Activated CD4-positive, alpha-beta T cell treated with anti-CD3 and anti-CD28 coated beads for 24 hours (primary cell): ENCODE results near the gene BCAR3.

Source experiments
- DNase-seq, 2 donors: peaks; one replicate each; pipeline ENCODE4 v3.0.0-alpha.2; 2020; ENCODE audit warnings: low read depth in 2 of 2

The BCAR3 gene

GRCh38 chr1:93546162-93546863, 135.3 kb downstream of the BCAR3 start:
- DNase-seq: no peak

- no peak for DNase-seq
Observed at GRCh38 chr1:93542398-93542797, 139.2 kb downstream of the BCAR3 start.

DNA sequence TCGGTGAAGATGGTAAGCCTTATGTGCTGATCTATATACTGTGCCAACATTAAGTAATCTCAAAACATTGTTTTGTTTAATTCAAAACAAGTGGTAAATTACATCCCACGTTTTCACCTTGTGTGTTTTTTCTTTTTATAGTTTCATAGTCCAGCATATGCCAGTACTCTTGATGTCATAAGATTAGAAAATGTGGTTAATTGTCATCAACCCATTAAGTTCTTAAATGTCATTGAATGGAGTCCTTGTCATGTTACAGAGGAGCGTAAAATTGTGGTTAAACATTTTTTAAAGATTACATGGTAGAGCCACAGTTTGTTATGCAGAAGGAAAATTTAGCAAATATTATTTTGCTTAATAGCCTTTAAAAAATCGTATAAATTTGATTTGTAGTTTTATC, 140.6 kb downstream of the BCAR3 start:
- no peak for DNase-seq

DNA sequence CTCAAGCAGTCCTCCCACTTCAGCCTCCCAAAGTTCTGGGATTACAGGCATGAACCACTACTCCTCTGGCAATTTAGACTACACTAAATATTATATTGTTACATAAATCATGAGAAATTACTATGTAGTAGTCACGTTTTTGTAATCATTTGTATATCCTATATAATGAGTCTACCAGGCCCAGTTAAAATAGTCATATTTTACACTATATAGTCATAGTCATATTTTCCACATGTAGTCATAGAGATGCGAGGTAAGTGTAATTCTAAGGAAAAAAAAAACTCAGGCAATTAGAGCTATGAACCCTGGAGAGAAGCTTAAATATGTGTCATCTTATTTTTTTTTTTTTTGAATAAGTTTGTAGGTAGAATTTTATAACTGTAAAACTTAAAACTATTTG, 143.7 kb downstream of the BCAR3 start:
- DNase-seq: no peak

- no peak for DNase-seq
Observed at GRCh38 chr1:93537396-93537795, 144.2 kb downstream of the BCAR3 start.

DNA sequence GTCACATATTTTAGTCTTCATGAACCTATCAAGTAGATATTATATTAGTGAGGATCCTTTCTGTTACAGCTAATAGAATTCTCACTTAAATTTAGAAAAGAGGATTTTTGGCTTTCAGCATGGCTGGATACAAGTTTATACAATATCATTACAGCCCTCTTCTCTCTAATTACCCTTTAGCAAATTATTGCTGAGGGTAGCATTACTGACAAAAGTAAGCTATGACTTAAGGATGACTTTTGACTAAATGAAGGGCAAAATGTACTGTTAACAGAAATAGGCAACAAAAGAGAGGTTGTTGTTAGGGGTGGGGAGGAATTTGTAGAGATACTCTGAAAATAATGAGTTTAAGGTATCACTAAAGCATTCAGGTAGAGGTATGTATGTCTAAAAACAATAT, 148.0 kb downstream of the BCAR3 start:
- no peak for DNase-seq

- DNase-seq: no peak
Observed at GRCh38 chr1:93532780-93533378, 148.8 kb downstream of the BCAR3 start.

DNA sequence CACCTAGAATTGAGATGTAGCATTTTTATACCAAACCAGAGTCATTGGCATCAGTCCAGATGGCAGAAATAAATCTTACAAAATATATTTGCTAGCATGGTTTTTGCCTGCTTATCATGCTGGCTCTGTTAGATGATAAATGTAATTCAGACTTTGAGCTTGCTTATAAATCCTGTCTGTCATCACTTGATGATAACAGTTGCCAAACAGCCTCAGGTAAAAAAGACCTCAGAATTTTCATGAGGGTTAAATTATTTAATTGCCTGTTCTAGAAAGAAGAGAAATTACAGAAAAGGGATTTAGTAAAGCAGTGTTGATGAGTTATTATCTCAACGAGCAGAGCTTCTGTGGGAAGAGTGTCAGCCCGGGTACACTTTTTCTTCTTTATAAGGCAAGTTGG, 150.4 kb downstream of the BCAR3 start:
- DNase-seq: no peak

- no peak for DNase-seq
Observed at GRCh38 chr1:93528412-93528811, 153.2 kb downstream of the BCAR3 start.

DNA sequence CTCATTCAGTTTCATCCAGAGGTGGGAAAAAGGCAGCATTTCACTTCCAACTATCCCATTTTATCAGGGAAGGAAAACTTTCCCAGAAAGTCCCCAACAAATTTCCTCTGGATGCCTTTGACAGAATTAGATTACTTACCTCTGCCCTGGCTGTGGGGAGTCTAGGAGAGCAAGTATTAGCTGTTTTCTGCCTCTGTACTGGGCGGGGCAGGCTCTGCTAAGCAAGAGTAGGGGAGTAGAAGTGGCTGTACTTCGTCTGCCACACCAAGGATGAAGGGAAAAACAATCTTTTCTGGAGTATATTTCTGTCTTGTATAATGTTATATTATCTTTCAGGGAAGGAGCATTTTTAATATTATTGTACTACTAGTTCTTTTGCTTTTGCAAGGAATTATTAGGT, 155.2 kb downstream of the BCAR3 start:
- no peak for DNase-seq

GRCh38 chr1:93525431-93525830, 156.2 kb downstream of the BCAR3 start:
- no peak for DNase-seq

- DNase-seq: no peak
Observed at GRCh38 chr1:93522721-93523120, 158.9 kb downstream of the BCAR3 start.

- no peak for DNase-seq
Observed at GRCh38 chr1:93521618-93522017, 160.0 kb downstream of the BCAR3 start.

DNA sequence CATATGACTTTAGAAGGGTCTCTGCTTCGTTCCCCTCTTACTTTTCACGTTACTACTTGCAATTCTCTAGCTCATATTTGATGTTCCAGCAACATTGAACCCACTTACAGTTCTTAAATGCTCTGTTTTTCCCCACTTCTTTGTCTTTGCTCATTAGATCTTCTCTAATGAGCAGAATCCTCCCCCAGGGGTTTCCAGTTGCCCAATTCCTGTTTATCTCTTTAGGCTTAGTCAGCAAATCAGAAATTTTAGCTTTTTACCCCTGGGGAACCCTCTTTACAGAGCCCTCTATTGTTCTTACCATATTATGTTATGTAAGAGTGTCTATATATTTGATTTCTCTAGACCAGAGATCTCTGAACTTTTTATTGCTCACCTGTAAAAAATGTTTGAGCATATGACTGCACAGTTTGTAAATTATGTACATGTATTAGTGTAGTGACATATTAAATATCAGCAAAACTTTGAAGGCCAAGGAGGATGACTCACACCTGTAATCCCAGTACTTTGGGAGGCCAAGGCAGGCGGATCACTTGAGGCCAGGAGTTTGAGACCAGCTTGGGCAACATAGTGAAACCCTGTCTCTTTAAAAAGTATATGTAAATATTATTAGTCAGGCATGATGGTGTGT, 162.3 kb downstream of the BCAR3 start:
- no peak for DNase-seq

- DNase-seq: no peak
Observed at GRCh38 chr1:93518516-93518915, 163.1 kb downstream of the BCAR3 start.

DNA sequence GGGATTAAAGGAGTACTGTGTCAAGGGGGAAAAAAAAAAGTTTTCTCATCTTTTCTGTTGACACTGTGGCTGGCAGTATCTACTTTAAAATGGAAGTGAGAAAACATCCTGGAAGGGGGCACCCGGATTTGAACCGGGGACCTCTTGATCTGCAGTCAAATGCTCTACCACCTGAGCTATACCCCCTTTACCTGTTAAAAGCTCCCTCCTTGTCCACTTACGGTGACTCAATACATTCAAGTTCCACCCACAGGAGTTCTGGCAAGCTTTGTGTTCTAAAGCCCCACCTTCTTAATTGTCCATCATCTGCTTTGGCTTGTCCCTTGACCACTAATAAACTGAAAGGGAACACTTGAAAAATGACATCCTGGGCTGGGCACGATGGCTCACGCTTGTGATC, 165.5 kb downstream of the BCAR3 start:
- no peak for DNase-seq
